Measurements from ENCODE around the gene FAM210A. TPM values are rescaled to one million over a fixed set of nuclear protein-coding genes. Genes with fewer than 3 reads are reported as not detected.

FAM210A gene
- total RNA-seq, 5 donors from 2014 or later (not counting 1 experiment from before 2014, with no cell fraction given), result 7.3 to 10.8 (median 9.1) TPM

DNA sequence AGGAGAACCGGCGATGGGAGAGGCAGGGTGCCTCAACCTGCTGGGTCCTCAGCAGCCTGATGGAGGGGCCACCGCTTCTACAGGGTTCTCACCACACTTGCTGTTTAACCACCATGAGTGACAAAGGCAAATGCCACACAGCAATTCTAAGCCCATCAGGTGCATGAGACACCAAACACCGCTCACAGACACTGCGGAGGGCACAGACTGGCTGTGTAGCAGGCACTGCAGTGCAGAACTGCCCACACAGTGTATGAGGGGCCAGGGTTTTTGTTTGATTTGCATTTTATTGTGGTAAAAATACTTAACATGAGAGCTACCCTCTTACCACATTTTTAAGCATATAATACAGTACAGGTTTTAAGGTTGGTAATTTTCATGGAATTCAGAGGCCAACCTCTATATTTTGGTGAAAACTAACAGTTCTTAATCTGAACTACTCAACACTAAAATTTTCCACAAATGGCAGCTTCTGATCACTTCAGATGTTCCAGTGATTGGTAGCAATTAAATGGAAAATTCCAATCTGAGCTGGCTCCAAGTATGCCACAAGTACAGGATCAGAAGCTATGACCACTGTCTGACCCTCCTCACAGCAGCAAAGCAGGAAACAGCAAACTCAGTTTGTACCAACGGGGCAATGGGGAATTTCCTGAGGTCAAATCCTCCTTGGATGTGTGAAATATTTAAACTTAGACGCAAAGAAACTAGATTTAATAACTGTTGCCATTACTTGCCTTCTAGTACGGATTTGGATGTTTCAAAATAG lies 67.7 kb downstream of the FAM210A start:
- CTCF ChIA-PET, result no interaction called here
- H3K27ac ChIP-seq (ENCODE audit: low read length), result no peak overlapping the region

GRCh38 chr18:13657974-13658373 lies 68.4 kb downstream of the FAM210A start:
- Mint-ChIP-seq H3K4me1 (no peaks in the 10 kb centered on the region), H3K27ac (no peak overlapping the region)

More for the DNA sequence above, 67.7 kb downstream of the FAM210A start:
- Histone ChIP-seq H3K4me1 (ENCODE audit: control insufficient read depth in 1 of 2, extremely low read depth in 1 of 2, insufficient read depth in 2 of 2, low read length in 2 of 2) (no peaks in the 10 kb centered on the region), H3K27me3 (replicated peaks in 1 of 2; ENCODE audit: control insufficient read depth in 2 of 2, extremely low read depth in 1 of 2, insufficient read depth in 2 of 2, low read length in 1 of 2) (no peaks in the 10 kb centered on the region), H3K4me3 (ENCODE audit: control insufficient read depth in 1 of 2, extremely low read depth in 1 of 2, low read length in 1 of 2) (no peak overlapping the region), H3K9me3 (no peaks in the 10 kb centered on the region), H3K36me3 (ENCODE audit: control insufficient read depth in 2 of 2, extremely low read depth in 1 of 2, insufficient read depth in 1 of 2, low read length in 1 of 2) (no peaks in the 10 kb centered on the region)
- POLR2A ChIA-PET, result interaction anchor here in 1 of 2 donors (0.5 kb wide), 2 partner anchors 13 to 1025 kb away, joined by 3 to 6 read pairs; no protein-coding TSS in a partner anchor
- Mint-ChIP-seq H3K4me3 (no peak overlapping the region), H3K9me3 (no peaks in the 10 kb centered on the region), H3K36me3 (no peaks in the 10 kb centered on the region), H3K4me1 (no peaks in the 10 kb centered on the region), H3K27me3 (no peaks in the 10 kb centered on the region), H3K27ac (no peak overlapping the region)
- WGBS (ENCODE audit: insufficient coverage), result 93% methylated on average over 3 of the region's 8 CpGs
- no peak for ATAC-seq (replicated peaks in 1 of 4)
- no peak for DNase-seq

GRCh38 chr18:13653746-13654433 lies 72.5 kb downstream of the FAM210A start:
- POLR2A ChIA-PET, result no interaction called here
- WGBS (ENCODE audit: insufficient coverage), result 79% methylated on average over 9 of the region's 13 CpGs
- H3K36me3 Mint-ChIP-seq, result no peaks in the 10 kb centered on the region

More at GRCh38 chr18:13657974-13658373, 68.4 kb downstream of the FAM210A start:
- Histone ChIP-seq H3K4me3 (ENCODE audit: control insufficient read depth in 1 of 2, extremely low read depth in 1 of 2, low read length in 1 of 2) (no peak overlapping the region), H3K9me3 (no peaks in the 10 kb centered on the region), H3K27ac (ENCODE audit: low read length) (no peak overlapping the region), H3K27me3 (replicated peaks in 1 of 2; ENCODE audit: control insufficient read depth in 2 of 2, extremely low read depth in 1 of 2, insufficient read depth in 2 of 2, low read length in 1 of 2) (no peaks in the 10 kb centered on the region), H3K36me3 (ENCODE audit: control insufficient read depth in 2 of 2, extremely low read depth in 1 of 2, insufficient read depth in 1 of 2, low read length in 1 of 2) (no peaks in the 10 kb centered on the region), H3K4me1 (ENCODE audit: control insufficient read depth in 1 of 2, extremely low read depth in 1 of 2, insufficient read depth in 2 of 2, low read length in 2 of 2) (no peaks in the 10 kb centered on the region)
- CTCF ChIA-PET, result interaction anchor here in 1 of 2 donors (0.7 kb wide), 1 partner anchor 141 kb away, joined by 5 read pairs; no protein-coding TSS in a partner anchor
- no peaks in the 10 kb centered on the region for H3K9me3 Mint-ChIP-seq
- DNase-seq (no peak), ATAC-seq (replicated peaks in 1 of 4) (no peak)
- no peaks in the 10 kb centered on the region for H3K27me3 Mint-ChIP-seq
- POLR2A ChIA-PET, result interaction anchor here in 1 of 2 donors (0.5 kb wide), 1 partner anchor 1025 kb away, joined by 3 read pairs; no protein-coding TSS in a partner anchor
- no peaks in the 10 kb centered on the region for H3K36me3 Mint-ChIP-seq
- WGBS (ENCODE audit: insufficient coverage), result 76% methylated on average over 6 of the region's 7 CpGs
- no peak overlapping the region for H3K4me3 Mint-ChIP-seq

GRCh38 chr18:13649397-13650390 lies 76.7 kb downstream of the FAM210A start:
- Mint-ChIP-seq H3K4me3 (no peak overlapping the region), H3K4me1 (no peaks in the 10 kb centered on the region), H3K27ac (peak overlapping the region in 1 of 2 donors; percentile 1), H3K36me3 (peaks cover 27% of the 10 kb centered on the region), H3K27me3 (no peaks in the 10 kb centered on the region), H3K9me3 (no peaks in the 10 kb centered on the region)
- POLR2A ChIA-PET, result no interaction called here
- peaks cover 4 to 21% of the 10 kb centered on the region in 2 donors for H3K36me3 ChIP-seq (ENCODE audit: control insufficient read depth in 2 of 2, extremely low read depth in 1 of 2, insufficient read depth in 1 of 2, low read length in 1 of 2)
- no peaks in the 10 kb centered on the region for H3K27me3 ChIP-seq (replicated peaks in 1 of 2; ENCODE audit: control insufficient read depth in 2 of 2, extremely low read depth in 1 of 2, insufficient read depth in 2 of 2, low read length in 1 of 2)
- ATAC-seq (replicated peaks in 1 of 4) (no peak), DNase-seq (no peak)
- H3K9me3 ChIP-seq, result no peaks in the 10 kb centered on the region
- H3K4me1 ChIP-seq (ENCODE audit: control insufficient read depth in 1 of 2, extremely low read depth in 1 of 2, insufficient read depth in 2 of 2, low read length in 2 of 2), result no peaks in the 10 kb centered on the region
- CTCF ChIA-PET, result no interaction called here
- no peak overlapping the region for H3K27ac ChIP-seq (ENCODE audit: low read length)
- H3K4me3 ChIP-seq (ENCODE audit: control insufficient read depth in 1 of 2, extremely low read depth in 1 of 2, low read length in 1 of 2), result no peak overlapping the region
- WGBS (ENCODE audit: insufficient coverage), result 86% methylated on average over 10 of the region's 23 CpGs

More at GRCh38 chr18:13653746-13654433, 72.5 kb downstream of the FAM210A start:
- H3K27me3 ChIP-seq (replicated peaks in 1 of 2; ENCODE audit: control insufficient read depth in 2 of 2, extremely low read depth in 1 of 2, insufficient read depth in 2 of 2, low read length in 1 of 2), result no peaks in the 10 kb centered on the region
- CTCF ChIA-PET, result interaction anchor here in 1 of 2 donors (0.7 kb wide), 1 partner anchor 9 kb away, joined by 4 read pairs; no protein-coding TSS in a partner anchor
- Mint-ChIP-seq H3K27ac (no peak overlapping the region), H3K4me3 (no peak overlapping the region), H3K27me3 (no peaks in the 10 kb centered on the region), H3K9me3 (no peaks in the 10 kb centered on the region), H3K4me1 (no peaks in the 10 kb centered on the region)
- no peak overlapping the region for H3K4me3 ChIP-seq (ENCODE audit: control insufficient read depth in 1 of 2, extremely low read depth in 1 of 2, low read length in 1 of 2)
- H3K36me3 ChIP-seq (ENCODE audit: control insufficient read depth in 2 of 2, extremely low read depth in 1 of 2, insufficient read depth in 1 of 2, low read length in 1 of 2), result no peaks in the 10 kb centered on the region
- ATAC-seq (replicated peaks in 1 of 4) (no peak), DNase-seq (no peak)
- no peaks in the 10 kb centered on the region for H3K4me1 ChIP-seq (ENCODE audit: control insufficient read depth in 1 of 2, extremely low read depth in 1 of 2, insufficient read depth in 2 of 2, low read length in 2 of 2)
- no peak overlapping the region for H3K27ac ChIP-seq (ENCODE audit: low read length)
- no peaks in the 10 kb centered on the region for H3K9me3 ChIP-seq

- Histone ChIP-seq H3K9me3 (no peaks in the 10 kb centered on the region), H3K4me3 (ENCODE audit: control insufficient read depth in 1 of 2, extremely low read depth in 1 of 2, low read length in 1 of 2) (no peak overlapping the region), H3K27me3 (replicated peaks in 1 of 2; ENCODE audit: control insufficient read depth in 2 of 2, extremely low read depth in 1 of 2, insufficient read depth in 2 of 2, low read length in 1 of 2) (no peaks in the 10 kb centered on the region), H3K27ac (ENCODE audit: low read length) (no peak overlapping the region), H3K4me1 (ENCODE audit: control insufficient read depth in 1 of 2, extremely low read depth in 1 of 2, insufficient read depth in 2 of 2, low read length in 2 of 2) (no peaks in the 10 kb centered on the region), H3K36me3 (ENCODE audit: control insufficient read depth in 2 of 2, extremely low read depth in 1 of 2, insufficient read depth in 1 of 2, low read length in 1 of 2) (peaks cover 4 to 24% of the 10 kb centered on the region in 2 donors)
- ATAC-seq (replicated peaks in 1 of 4) (no peak), DNase-seq (no peak)
- Mint-ChIP-seq H3K27me3 (no peaks in the 10 kb centered on the region), H3K4me3 (no peak overlapping the region), H3K9me3 (no peaks in the 10 kb centered on the region), H3K27ac (no peak overlapping the region), H3K4me1 (no peaks in the 10 kb centered on the region), H3K36me3 (peaks cover 28% of the 10 kb centered on the region)
- ChIA-PET CTCF (no interaction called here), POLR2A (no interaction called here)
- 94% methylated on average over 4 of the region's 4 CpGs for WGBS (ENCODE audit: insufficient coverage)
These were observed 78.6 kb downstream of the FAM210A start for GRCh38 chr18:13647761-13648160.

GRCh38 chr18:13646633-13647032 lies 79.7 kb downstream of the FAM210A start:
- H3K27me3 ChIP-seq (replicated peaks in 1 of 2; ENCODE audit: control insufficient read depth in 2 of 2, extremely low read depth in 1 of 2, insufficient read depth in 2 of 2, low read length in 1 of 2), result no peaks in the 10 kb centered on the region
- Mint-ChIP-seq H3K4me3 (no peak overlapping the region), H3K27ac (no peak overlapping the region), H3K4me1 (no peaks in the 10 kb centered on the region), H3K36me3 (peaks cover 28% of the 10 kb centered on the region), H3K9me3 (no peaks in the 10 kb centered on the region), H3K27me3 (no peaks in the 10 kb centered on the region)
- DNase-seq, result no peak
- POLR2A ChIA-PET, result no interaction called here
- no peak overlapping the region for H3K27ac ChIP-seq (ENCODE audit: low read length)
- H3K9me3 ChIP-seq, result no peaks in the 10 kb centered on the region
- ATAC-seq (replicated peaks in 1 of 4), result no peak
- CTCF ChIA-PET, result no interaction called here
- no peak overlapping the region for H3K4me3 ChIP-seq (ENCODE audit: control insufficient read depth in 1 of 2, extremely low read depth in 1 of 2, low read length in 1 of 2)
- H3K36me3 ChIP-seq (ENCODE audit: control insufficient read depth in 2 of 2, extremely low read depth in 1 of 2, insufficient read depth in 1 of 2, low read length in 1 of 2), result peaks cover 10 to 24% of the 10 kb centered on the region in 2 donors
- WGBS (ENCODE audit: insufficient coverage), result no CpG with 5 or more reads among the region's 4 CpGs
- H3K4me1 ChIP-seq (ENCODE audit: control insufficient read depth in 1 of 2, extremely low read depth in 1 of 2, insufficient read depth in 2 of 2, low read length in 2 of 2), result no peaks in the 10 kb centered on the region
